ENCODE measurements around the gene TOX2.

Gene TOX2

DNA sequence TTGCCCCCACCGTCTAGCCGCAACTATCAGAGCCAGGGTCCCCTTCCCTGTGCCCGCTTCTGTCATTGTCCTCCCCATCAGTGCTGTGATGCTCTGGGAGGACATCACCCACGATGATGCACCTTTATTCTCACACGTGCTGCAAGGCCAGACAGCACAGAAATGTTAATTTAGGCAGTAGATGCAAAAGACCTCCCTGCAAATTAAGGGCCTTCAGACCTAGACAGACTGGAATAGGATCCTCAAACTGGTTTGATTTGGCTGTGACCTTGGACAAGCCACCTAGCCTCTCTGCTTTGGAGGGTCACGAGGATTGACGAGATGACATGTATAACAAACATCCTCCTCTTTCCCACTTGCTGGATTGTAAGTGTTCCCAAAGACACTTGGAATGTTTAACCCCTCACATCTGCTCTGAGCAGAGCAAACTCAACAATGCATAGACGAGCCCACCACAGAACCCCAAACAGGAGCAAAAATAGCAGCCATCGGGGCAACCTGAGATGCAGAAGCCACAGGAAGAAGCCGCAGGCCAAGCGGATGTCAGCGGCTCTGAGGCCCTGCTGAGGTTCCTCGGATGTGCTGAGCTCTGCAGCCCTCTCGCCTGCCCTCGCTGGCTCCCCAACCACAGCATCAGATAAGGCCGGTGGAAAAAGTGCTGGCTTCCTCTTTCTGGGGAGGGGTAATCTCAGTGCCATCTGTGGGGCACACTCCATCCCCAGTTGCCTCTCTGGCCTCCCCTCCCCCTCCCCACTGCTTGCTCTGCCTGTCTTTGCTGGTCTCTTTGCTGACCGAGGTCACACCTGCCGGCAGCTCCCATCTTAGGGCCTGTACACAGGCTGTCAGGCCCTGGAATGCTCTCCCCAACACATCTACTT lies 35.3 kb downstream of the TOX2 start:
- ChIA-PET POLR2A (no interaction called here), CTCF (no interaction called here)
- no peak for DNase-seq (ENCODE audit: extremely low spot score)
- TF ChIP-seq TARDBP (IDR thresholded peaks at IDR 0.05) (no peak), ZNF384 (IDR thresholded peaks at IDR 0.05) (no peak), ELF4 (IDR thresholded peaks at IDR 0.05) (no peak), FOXA1 (IDR thresholded peaks at IDR 0.05) (no peak), SP1 (IDR thresholded peaks at IDR 0.05) (no peak), HDGF (IDR thresholded peaks at IDR 0.05; ENCODE audit: borderline replicate concordance) (no peak), FOXM1 (IDR thresholded peaks at IDR 0.05; ENCODE audit: borderline replicate concordance) (no peak), SUZ12 (IDR thresholded peaks at IDR 0.05) (no peak), NFRKB (IDR thresholded peaks at IDR 0.05) (no peak), ARNT (IDR thresholded peaks at IDR 0.05) (no peak), LEF1 (IDR thresholded peaks at IDR 0.05; ENCODE audit: borderline replicate concordance) (no peak), L3MBTL2 (conservative IDR thresholded peaks at IDR 0.05) (no peak), CTBP1 (IDR thresholded peaks at IDR 0.05; ENCODE audit: borderline replicate concordance) (no peak), BHLHE40 (IDR thresholded peaks at IDR 0.05; ENCODE audit: borderline replicate concordance) (no peak), FOXK2 (IDR thresholded peaks at IDR 0.05) (no peak)
- TF ChIP-seq, protein P1, sequence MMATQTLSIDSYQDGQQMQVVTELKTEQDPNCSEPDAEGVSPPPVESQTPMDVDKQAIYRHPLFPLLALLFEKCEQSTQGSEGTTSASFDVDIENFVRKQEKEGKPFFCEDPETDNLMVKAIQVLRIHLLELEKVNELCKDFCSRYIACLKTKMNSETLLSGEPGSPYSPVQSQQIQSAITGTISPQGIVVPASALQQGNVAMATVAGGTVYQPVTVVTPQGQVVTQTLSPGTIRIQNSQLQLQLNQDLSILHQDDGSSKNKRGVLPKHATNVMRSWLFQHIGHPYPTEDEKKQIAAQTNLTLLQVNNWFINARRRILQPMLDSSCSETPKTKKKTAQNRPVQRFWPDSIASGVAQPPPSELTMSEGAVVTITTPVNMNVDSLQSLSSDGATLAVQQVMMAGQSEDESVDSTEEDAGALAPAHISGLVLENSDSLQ (IDR thresholded peaks at IDR 0.05), result no peak

DNA sequence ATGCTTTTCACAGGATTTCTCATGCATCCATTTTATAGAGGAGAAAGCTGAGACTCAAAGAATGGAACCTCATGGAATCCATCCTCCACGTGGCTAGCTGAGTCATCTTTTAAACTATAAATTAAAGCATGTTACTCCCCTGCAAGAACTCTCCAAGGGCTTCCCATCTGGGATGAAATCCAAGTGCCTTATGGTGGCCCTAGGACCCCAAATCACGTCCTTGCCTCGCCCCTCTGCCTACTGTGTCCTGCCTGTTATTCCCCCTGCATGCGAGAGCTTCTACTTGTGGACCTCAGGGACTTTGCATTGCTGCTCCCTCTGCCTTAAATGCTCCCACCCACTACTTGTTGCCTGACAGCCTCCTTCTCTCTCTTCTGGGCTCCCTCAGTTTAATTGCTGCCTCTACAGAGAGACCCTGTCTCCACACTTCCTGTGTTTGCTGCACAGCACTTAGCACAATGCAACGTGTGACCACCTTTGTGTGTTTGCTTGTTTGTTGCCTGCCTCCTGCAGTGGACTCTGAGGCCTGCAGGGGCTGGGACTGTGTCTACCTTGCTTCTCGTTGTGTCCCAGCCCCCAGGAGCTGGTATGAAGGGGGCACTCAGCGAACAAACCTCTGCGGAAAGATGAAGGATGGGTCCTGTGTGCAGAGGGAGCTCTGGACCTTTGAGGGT lies 39.4 kb downstream of the TOX2 start:
- no peak for DNase-seq (ENCODE audit: extremely low spot score)
- POLR2A ChIA-PET, result no interaction called here
- no peak for TF ChIP-seq BHLHE40 (IDR thresholded peaks at IDR 0.05; ENCODE audit: borderline replicate concordance)
- TF ChIP-seq LEF1 (IDR thresholded peaks at IDR 0.05; ENCODE audit: borderline replicate concordance), result no peak
- TF ChIP-seq NFRKB (IDR thresholded peaks at IDR 0.05), result no peak
- no peak for TF ChIP-seq TARDBP (IDR thresholded peaks at IDR 0.05)
- TF ChIP-seq HDGF (IDR thresholded peaks at IDR 0.05; ENCODE audit: borderline replicate concordance), result no peak
- no peak for TF ChIP-seq FOXM1 (IDR thresholded peaks at IDR 0.05; ENCODE audit: borderline replicate concordance)
- TF ChIP-seq FOXK2 (IDR thresholded peaks at IDR 0.05), result no peak
- TF ChIP-seq SUZ12 (IDR thresholded peaks at IDR 0.05), result no peak
- TF ChIP-seq FOXA1 (IDR thresholded peaks at IDR 0.05), result no peak
- TF ChIP-seq ELF4 (IDR thresholded peaks at IDR 0.05), result no peak
- TF ChIP-seq SP1 (IDR thresholded peaks at IDR 0.05), result no peak
- TF ChIP-seq ZNF384 (IDR thresholded peaks at IDR 0.05), result no peak
- TF ChIP-seq CTBP1 (IDR thresholded peaks at IDR 0.05; ENCODE audit: borderline replicate concordance), result no peak
- TF ChIP-seq, protein P1 (IDR thresholded peaks at IDR 0.05), result no peak
- TF ChIP-seq L3MBTL2 (conservative IDR thresholded peaks at IDR 0.05), result no peak
- TF ChIP-seq ARNT (IDR thresholded peaks at IDR 0.05), result no peak
- CTCF ChIA-PET, result no interaction called here

DNA sequence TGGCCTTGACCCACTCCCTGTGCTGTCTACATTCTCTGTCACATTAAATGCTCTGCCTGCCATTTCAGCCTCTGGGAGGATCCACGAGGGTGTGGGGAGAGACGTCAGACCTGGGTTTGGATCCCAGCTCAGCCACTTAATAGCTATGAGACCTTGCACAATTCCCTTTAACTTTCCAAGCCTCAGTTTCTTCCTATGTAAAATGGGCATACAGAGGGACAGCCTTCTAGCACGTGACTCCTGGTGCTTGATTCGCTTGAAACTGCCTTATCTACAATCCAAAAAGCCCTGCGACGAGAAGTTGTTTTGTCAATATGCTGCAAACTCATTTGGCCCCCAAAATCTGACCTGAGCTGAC lies 40.0 kb downstream of the TOX2 start:
- DNase-seq (ENCODE audit: extremely low spot score), result no peak
- CTCF ChIA-PET, result no interaction called here
- TF ChIP-seq FOXK2 (IDR thresholded peaks at IDR 0.05), result no peak
- TF ChIP-seq TARDBP (IDR thresholded peaks at IDR 0.05), result no peak
- TF ChIP-seq BHLHE40 (IDR thresholded peaks at IDR 0.05; ENCODE audit: borderline replicate concordance), result no peak
- TF ChIP-seq ARNT (IDR thresholded peaks at IDR 0.05), result no peak
- TF ChIP-seq ZNF384 (IDR thresholded peaks at IDR 0.05), result no peak
- TF ChIP-seq SUZ12 (IDR thresholded peaks at IDR 0.05), result no peak
- no peak for TF ChIP-seq LEF1 (IDR thresholded peaks at IDR 0.05; ENCODE audit: borderline replicate concordance)
- TF ChIP-seq HDGF (IDR thresholded peaks at IDR 0.05; ENCODE audit: borderline replicate concordance), result no peak
- no peak for TF ChIP-seq CTBP1 (IDR thresholded peaks at IDR 0.05; ENCODE audit: borderline replicate concordance)
- TF ChIP-seq L3MBTL2 (conservative IDR thresholded peaks at IDR 0.05), result no peak
- TF ChIP-seq ELF4 (IDR thresholded peaks at IDR 0.05), result no peak
- TF ChIP-seq, protein P1 (IDR thresholded peaks at IDR 0.05), result no peak
- POLR2A ChIA-PET, result no interaction called here

DNA sequence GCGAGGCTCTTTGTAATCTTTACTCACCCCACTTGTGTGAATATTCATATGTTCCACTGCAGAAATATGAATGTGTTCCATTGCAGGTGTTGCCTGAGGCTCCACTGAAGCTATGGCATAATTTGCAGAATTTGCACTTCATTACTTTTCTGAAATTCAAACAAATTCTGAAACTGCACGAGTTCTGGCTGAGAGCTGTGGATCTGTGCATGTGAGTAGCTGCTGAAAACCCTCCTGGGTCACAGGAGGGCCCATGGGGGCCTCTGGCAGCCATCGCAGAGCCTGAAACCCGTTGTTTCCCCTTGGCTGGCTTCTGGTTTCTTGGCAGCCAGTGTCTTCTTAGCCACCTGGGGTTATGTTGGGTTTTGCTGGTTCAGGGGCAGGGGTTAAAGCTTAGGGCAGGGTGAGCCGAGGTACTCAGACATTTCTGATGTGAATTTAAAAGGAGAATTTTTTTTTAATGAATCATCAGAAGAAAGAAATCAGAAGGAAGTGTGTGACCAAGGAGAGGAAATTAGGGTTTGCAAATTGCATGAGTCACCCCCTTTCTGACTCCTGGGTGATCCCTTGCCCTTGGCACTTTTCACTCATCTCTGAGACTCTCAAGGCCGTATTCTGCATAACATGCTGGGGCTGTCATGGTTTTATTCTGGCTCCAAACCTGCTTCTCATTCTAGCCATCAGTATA lies 40.6 kb downstream of the TOX2 start:
- no peak for DNase-seq (ENCODE audit: extremely low spot score)

DNA sequence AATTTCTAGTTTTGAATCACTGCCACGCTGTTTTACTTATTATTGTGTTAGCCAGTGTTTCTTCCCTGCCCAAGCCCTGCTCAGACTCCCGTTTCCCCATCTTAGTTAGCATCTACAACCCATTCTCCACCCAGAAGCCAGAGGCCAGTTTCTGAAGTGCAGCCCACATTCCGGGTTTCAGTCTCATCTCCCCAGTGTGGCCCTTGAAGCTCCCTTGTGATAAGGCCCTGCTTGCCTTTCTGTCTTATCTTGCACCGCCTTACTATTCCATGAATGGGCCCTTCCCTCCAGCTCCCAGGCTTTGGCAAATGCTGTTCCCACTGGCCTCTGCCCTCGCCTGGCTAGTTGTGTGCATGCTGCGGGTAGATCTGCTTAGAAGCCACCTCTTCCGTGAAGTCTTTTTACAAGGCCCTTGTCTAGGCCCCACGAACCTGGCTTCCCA lies 41.1 kb downstream of the TOX2 start:
- ChIA-PET CTCF (no interaction called here), POLR2A (interaction anchor here (1.7 kb wide), 1 partner anchor 15 kb away, joined by 3 read pairs; no protein-coding TSS in a partner anchor)
- TF ChIP-seq NFRKB (IDR thresholded peaks at IDR 0.05), result no peak
- TF ChIP-seq ELF4 (IDR thresholded peaks at IDR 0.05), result no peak
- DNase-seq (ENCODE audit: extremely low spot score), result no peak

More for the DNA sequence above, 40.6 kb downstream of the TOX2 start:
- ChIA-PET CTCF (no interaction called here), POLR2A (interaction anchor here (1.7 kb wide), 1 partner anchor 14 kb away, joined by 3 read pairs; no protein-coding TSS in a partner anchor)
- no peak for TF ChIP-seq ELF4 (IDR thresholded peaks at IDR 0.05)
- no peak for TF ChIP-seq BHLHE40 (IDR thresholded peaks at IDR 0.05; ENCODE audit: borderline replicate concordance)
- TF ChIP-seq SP1 (IDR thresholded peaks at IDR 0.05), result no peak
